ENCODE measurements around the gene SLX4IP.

DNA sequence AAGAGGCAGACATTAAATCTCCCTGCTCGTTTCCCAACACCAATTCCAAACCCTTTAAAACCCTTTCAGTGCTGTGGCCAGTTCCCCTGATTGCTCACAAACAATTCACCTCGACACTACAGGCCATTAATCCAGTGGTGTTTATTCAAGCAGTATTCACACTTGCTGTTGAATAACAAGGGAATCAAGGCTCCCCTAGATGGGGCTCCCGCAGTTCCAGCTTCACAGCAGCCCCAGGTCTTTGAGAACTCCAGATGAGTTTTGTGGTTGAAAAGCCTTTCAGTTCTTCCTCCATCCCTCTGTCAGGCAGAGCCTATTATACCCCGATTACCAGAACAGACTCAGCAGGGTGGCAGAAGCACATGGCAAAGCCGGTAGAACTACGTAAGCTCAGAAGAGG lies 202.5 kb downstream of the SLX4IP start:
- TF ChIP-seq FOXP2 (optimal IDR thresholded peaks at IDR 0.05; ENCODE audit: control extremely low read depth, extremely low read length, insufficient read depth) (no peak), EZH2 (IDR thresholded peaks at IDR 0.05) (no peak), POLR2AphosphoS5 (IDR thresholded peaks at IDR 0.05; ENCODE audit: borderline replicate concordance, low read depth, low read length) (no peak)

All from SK-N-MC (cell line).